Stimulated activated CD4-positive, alpha-beta T cell treated with anti-CD3 and anti-CD28 coated beads, TNF-alpha, amount 100 ng/mL, for 1 hour (primary cell): ENCODE data around the gene RAB31.

Experiments
- DNase-seq, 3 donors: peaks; one replicate each; pipeline ENCODE4 v3.0.0-alpha.2; 2020; ENCODE audit warnings: low read depth in 3 of 3, low spot score in 1 of 3

Gene RAB31

DNA sequence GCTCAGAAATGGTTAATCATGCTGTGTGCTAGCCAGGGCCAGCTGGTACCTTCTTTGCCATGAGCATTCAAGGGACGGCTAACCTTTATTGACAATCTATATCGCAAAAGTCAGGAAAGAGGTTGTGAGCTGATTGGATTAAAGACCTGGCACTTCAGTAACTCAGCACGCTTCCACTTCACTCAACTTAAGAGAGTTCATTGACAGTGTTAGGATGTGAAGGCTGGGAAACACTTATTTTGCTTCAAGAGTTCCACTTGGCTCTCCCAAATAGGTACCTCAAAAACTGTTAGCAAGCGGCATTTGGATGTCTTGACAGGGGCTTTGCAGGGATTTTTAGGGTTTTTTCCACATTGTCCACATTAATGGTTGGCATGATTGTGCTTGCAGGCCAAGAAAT is 152.6 kb downstream of the RAB31 start:
- no peak for DNase-seq

DNA sequence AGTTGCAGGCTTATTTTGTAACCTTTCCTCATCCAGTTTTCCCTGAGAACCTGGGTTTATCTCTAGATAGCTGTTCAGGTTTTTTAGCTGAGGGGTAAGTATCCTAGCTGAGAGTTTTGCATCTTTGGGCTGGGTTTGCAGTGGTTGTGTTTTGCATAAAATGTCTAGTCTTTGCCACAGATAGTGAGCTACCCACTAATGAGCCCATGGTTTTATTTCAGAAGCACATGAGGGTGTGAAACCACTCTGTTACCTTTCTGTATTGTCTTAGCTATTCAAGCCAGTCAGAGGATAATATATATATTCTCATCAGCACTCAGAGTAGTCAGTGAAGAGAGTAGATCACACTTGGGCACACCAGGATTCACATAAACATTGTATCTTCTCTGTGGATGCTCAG is 153.1 kb downstream of the RAB31 start:
- DNase-seq = no peak

DNA sequence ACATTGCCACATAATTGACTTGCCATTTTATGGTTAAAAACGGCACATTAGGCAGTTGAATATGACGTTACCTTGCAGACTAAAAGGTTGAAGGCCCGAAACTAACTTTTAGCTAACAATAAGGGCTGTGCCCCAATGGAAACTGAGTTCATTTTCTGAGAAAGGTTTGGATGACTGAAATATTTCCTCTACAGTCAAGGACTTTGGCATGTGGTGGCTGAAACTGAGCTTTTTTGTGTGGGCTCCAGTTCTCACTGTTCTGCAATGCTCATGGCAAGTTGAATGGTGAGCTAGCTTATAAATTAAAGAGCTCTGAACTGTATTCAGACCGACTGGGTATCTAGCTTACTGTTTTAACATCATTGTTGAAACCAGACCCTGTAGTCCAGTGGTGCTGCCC is 153.8 kb downstream of the RAB31 start:
- no peak for DNase-seq

DNA sequence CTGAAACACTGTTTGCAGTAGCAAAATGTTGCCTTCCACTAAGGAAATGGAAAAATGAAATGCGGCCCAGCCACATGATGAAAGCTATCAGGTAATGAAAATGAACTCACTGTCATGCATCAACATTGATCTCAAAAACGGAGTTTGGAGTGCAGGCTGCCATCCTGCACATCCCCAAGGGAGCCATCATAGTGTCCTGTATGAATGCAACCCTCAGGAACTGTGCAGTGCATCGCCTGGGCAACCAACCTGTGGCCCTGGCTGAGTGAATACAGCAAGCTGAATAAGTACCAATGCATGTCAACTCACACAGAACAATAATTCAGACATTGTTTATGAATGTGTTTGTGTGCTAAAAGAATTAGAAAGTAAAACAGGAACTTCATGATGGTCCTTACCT is 154.6 kb downstream of the RAB31 start:
- DNase-seq = no peak

DNA sequence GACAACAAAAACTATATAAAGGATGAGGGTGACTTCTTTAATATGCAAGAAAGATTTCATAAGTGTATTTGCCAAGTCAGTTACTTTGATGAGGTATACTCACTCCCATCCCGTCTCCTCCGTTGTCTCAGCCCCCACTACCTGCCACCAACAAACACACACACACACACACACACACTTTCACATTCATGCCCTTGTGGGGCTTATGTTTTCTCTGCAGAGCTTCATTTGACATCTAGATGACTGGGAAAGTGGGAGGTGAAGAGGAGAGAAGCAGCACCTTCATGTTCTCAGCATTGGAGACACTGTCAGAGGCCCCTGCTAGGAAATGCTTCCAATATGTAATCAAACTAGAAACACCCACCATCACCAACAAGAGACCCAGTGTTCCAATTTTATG is 155.2 kb downstream of the RAB31 start:
- no peak for DNase-seq

DNA sequence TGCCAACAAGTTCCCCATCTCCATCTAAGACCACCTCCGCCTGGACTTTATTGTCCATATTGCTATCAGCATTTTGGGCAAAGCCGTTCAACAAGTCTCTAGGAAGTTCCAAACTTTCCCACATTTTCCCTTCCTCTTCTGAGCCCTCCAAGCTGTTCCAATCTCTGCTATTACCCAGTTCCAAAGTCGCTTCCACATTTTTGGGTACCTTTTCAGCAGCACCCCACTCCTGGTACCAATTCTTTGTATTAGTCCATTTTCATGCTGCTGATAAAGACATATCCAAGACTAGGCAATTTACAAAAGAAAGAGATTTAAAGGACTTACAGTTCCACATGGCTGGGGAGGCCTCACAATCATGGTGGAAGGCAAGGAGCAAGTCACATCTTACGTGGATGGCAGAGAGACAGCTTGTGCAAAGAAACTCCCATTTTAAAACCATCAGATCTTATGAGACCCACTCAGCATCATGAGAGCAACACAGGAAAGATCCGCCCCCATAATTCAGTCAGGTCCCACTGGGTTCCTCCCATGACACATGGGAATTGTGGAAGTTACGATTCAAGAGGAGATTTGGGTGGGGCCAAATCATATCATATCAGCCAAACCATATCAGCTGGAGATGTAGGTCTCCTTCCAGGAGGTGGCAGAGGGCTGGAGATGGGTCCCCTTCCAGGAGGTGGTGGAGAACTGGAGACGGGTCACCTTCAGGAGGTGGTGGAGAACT is 157.8 kb downstream of the RAB31 start:
- DNase-seq = no peak

DNA sequence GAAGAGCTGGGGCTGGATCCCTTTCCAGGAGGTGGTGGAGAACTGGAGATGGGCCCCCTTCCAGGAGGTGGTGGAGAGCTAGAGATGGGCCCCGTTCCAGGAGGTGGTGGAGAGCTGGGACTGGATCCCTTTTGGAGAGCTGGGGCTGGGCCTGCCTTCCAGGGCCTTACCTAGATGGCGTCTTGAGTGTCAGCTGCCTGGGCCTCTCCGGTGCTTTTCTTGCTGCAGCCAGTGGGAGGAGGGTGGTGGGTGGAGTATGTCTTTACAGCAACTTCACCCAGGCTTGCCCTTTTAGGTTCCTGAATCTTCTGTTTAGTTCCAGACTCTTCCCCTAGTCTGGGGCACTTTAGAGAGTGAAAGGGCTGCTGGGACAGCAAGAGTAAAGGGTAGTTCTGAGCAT is 158.5 kb downstream of the RAB31 start:
- DNase-seq = no peak

DNA sequence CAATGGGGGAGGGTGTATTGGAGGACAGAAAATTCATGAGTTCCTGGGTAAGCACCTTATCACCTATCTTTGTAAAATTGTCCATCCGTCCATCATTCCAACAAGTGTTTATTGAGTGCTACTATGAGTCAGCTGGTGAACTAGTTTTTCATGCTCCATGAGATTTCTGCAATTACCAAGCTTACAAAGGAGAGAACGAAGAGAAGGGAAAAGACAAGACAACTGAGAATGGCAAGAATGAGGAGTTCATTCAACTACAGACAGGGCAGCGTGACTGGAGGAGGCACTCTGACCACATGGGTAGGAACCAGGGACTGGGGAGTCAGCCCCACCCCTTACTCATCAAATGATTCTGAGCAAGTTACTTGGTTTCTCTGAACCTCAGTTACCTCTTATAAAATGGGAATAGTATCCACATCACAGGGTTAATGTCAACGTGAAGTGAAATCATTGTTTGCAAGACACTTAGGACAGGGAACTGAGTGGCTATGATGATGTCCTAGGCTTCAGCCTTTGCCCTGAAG is 159.0 kb downstream of the RAB31 start:
- no peak for DNase-seq

DNA sequence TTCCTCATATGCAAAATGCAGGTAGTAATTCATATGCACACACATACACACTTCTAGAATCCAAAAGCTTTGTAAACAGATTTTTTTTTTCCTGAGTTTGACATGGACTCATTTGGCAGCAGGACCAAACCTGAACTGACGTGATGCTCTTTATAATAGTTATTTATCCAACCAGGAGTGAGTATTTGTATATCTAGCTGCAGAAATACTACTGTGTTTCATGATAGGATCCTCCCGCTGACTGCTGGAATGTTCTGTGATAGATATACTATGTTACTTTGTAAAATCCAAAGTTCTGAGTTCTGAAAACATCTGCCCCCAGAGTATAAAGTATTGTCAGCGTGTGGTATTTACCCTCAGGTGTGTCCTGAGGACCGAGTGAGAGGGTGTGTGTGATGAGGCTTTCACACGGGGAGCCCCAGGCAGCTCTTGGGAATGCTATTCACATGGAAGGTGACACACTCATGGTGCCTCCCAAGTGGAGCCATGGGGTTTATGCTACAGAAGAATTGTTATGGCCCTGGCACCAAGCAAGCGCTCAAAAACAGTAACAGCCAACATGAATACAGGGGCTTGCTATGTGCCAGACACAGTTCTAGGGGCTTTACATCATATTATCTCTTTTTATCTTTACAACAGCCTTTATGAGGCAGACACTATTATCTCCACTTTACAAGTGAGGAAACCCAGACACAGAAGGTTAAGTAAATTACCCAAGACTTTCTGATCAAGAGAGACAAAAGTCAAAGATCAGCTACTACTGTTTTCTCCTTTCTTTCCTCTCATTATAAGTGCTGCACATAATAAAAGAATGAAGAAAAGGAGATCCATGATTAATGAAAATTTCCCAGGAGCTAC is 161.0 kb downstream of the RAB31 start:
- DNase-seq = no peak

DNA sequence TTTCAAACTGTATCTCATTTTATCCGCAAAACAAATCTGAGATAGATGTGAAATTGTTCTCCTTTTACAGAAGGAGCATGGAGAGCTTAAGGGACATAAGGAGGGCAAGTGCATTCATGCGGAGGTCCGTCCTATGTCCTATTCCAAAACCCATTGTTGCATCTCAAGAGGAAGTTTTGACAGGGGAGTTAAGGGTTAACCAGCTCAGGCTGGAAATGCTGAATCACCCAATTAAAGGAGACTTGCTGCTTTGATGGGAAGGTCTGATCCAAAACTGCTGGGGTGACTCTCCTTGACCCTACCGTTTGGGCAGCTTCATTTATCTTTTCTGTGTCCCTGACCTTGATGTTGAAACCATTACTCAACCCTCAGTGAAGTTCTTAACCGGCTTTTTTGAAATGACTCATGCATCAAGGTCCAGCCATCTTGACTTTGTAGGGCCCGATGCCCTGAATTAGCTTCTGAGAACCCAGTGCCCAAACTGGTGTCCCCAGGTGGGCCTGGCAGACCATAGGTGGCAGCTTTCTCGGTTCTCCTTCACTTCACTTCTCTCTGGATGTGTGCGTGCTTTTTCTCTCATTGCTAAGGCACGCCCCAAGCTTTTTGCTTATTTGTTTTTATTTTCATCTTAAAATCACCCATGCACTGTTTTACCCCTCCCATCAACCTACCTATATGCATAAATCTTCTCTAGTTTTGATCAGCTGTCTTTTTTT is 161.8 kb downstream of the RAB31 start:
- no peak for DNase-seq

DNA sequence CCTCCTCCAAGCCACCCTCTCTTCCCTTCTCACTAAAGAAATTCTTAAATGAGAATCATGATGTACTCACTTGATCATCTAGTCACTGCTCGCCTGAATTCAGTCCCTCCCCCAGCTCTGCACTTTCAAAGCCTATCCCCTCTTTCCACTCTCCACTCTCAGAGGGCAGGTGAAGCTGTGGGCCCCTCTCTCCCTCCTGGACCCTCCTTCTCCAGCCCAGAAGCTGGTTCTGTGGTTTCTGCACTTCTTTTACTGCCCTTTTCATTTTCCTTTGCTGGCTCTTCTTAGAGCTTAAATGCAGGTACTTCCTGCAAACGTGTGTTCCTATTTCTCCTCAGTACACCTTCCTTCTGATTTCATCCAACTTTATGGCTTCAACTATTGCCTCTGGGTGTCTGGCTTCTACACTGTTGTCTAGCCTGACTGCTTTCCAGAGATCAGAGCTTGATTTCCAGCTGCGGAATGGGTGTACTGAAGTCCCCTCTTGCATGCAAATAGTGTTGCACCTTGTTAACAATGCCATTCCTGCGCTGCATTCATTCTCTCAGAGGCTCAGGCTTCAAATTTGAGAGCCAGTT is 162.4 kb downstream of the RAB31 start:
- no peak for DNase-seq

DNA sequence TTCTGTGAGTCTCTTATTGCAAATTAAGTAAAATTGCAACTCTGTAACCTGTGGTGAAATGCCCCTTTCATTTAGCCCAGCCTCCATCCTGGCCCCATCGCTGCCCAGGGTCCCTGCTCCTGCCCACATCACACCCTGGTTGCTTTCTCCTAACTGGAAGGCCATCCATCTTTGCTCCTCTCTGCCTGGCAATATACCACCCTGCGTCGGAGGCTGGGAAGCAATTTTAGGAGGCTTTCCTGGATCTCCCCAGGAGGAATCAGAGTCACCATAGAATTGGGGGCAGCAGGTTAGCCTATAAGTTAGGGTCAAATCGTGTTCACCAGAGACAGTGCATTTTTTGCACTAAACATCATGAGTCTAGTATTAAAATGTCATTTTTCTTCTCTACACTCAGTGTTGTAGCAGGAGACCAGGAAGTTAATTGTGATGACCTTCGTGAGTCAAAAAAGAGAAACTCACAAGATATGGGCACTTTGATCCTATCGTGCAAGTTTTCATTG is 163.2 kb downstream of the RAB31 start:
- DNase-seq = no peak

DNA sequence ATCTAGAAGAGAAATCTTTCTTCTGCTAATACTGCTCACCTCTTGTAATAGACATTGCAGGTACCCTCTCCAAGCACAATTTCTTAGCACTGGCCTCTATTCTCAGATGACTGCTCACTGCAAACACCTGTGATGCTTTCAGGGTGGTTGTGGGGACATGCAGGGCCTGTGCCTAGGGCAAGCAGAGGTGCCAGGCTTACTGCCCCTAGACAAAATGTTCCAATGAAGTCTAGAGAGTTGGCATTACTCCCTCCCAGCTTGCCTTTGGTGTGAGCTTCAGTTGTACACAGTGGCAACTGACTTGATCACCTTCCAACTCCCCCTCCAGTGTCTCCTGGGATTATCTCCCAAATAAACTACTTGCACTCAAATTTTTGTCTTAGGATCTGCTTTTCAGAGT is 164.7 kb downstream of the RAB31 start:
- DNase-seq = no peak

DNA sequence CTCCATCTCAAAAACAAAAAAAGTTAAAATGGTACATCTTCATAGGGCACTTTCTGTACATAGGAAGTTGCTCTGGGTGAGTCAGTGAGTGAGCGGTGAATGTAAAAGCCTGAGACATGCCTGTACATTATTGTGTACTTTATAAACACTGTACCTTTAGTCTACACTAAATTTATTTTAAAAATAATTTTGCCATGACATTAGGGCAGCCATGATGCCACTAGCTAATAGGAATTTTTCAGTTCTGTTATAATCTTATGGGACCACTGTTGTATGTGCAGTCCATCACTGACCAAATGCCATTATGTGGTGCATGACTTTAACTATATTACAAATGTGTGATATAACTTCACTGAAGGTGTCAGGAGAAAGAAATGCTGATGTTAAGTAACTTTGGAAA is 166.6 kb downstream of the RAB31 start:
- no peak for DNase-seq

DNA sequence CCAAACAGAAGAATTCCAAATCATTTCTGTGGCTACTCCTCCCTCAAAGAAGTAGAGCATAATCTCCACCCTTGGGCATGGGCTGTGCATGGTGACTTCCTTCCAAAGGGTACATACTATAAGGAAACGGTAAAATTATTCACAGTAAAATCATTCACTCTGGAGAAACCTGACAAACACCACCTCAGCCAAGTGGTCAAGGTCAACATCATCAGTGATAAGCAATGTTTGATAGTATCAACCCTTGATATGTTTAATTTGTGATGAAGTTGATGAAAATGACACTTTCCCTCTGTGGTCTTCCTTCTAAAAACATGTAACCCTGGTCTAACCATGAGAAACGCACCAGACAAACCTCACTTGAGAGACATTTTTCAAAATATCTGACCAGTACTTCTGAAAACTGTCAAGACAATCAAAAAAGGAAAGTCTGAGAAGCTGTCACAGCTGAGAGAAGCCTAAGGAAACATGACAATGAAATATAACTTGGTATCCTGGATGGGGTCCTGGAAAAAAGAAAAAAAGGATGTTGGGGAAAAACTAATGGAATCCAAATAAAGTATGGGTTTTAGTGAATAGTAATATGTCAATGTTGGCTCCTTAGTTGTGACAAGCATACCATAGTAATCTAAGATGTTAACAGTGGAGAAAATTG is 168.2 kb downstream of the RAB31 start:
- no peak for DNase-seq

DNA sequence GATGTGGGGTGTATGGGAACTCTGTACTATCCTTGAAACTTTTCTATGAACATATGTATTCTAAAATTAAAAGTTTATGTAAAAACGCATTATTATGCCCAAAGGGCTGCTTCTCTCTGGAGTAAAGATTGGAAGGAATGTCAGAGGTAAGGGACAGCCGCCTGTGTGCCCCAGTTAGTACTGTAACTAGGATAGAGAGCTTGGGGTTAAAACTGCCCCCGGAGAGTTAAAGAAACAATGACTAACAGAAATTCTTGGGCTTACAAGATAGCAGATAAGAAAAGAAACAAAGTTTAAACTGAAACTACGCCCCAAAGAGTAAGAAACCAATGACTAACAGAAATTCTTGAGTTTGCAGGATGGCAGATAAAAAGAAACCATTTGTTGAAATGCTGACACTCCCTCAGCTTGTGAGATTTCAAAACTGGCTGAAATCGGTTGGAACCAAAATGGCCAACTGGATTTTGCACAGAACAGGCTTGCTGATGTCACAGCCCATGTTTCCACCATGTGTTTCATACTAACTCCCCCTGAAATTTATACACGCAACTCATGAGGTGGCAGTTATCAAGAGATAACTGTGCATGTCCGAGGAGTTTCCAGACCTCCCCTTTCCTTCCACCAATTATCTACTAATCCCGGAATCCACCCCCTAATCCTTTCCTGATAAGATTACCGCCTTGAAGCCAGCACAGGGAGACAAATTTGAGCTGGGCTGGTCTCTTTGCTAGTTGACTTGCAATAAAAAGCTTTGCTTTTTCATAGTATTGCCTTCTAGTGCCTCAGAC is 169.0 kb downstream of the RAB31 start:
- DNase-seq = no peak

DNA sequence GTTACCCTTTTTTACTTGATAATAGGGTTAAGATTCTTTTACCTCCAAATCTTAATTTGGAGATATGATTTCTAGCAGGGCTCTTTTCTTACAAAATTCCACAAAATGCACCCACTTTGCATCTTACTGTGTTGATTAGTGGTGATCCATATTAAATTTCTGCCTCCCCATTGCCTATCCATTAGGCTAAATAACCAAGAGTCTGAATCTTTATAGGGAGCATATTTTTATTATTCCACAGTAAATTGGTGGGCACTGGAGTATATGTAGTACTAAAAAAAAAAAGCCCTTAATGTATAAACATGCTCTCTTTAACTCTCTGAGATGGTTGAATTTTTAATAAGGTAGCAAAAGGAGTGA is 169.5 kb downstream of the RAB31 start:
- DNase-seq = no peak

DNA sequence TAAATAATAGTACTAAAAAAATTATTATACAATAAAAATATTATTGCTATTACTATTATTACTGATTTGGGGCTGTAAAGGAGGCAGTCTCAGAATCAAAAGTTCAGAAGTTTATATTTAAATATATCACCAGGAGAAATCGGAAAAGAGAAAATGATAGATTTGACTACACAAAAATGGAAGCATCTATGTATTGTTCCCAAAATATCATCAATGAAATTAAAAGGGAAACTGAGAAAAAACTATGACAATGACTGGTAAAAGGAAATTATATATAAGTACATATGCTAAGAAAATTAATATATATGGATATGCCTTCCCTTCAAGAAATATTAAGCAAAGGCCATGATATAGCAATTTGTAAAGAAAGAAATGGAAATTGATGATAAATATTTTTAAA is 170.0 kb downstream of the RAB31 start:
- DNase-seq = no peak

DNA sequence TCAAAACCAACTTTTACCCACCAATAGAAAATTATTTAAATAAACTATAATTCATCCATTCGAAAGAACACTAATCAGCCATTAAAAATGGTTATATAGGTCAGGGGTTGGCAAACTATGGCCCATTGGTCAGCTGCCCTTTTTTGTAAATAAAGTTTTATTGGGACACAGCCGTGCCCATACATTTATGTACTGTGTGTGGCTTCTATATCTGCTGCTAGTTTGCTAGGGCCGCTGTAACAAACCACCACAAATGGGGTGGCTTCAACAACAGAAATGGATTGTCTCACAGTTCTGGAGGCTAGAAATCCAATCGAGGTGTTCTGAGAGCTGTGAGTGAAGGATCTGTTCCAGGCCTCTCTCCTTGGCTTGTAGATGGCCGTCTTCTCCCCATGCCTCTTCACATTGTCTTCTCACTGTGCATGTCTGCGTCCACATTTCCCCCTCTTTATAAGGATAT is 170.7 kb downstream of the RAB31 start:
- DNase-seq = no peak

DNA sequence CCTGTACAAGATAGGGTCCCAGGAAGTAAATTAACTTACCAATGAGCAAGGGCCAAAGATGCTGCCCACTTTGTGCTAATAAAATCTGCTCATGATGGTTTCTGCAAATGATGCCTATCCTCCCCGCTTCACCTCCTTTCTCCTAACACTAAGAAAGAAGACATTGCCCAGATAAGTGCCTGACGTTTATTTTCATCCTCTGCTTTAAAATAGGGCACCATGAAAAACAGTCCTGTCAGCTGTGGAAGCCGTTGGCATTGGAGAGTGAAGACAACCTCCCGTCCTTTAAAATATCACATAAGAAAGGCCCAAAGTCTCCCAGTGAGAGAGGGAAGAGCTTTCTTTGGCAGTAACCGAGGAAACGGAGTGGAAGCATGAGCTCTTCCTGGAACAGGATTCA is 176.0 kb downstream of the RAB31 start:
- no peak for DNase-seq
